SK-N-SH (cell line): ENCODE measurements around the gene ARPC2. TPM values are rescaled to one million over a fixed set of nuclear protein-coding genes. Genes with fewer than 3 reads are reported as not detected.
A peak's percentile ranks its signal among the peaks of the same experiment; 100 is the strongest.

Source experiments
- CTCF ChIA-PET: fragments of 300-600, 350-600 bp; formaldehyde crosslinking; extraction: SDS; loops from one replicate; lab custom pipeline; 2021; lab: Yijun Ruan, JAX
- POLR2A ChIA-PET: fragments of 350-600 bp; sonication (Branson Sonifier 250); formaldehyde crosslinking; extraction: SDS; loops from one replicate; lab custom pipeline; 2020; ENCODE audit warnings: antibody characterized with exemption, inconsistent platforms; lab: Yijun Ruan, JAX
- DNase-seq: peaks from one replicate; pipeline ENCODE4 v3.0.0; 2012
- H2AFZ ChIP-seq: fragments of 200-600 bp; sonication (generic); 2 replicates; pipeline ENCODE4 v1.8.1; 2016; ENCODE audit warnings: antibody characterized with exemption, mild to moderate bottlenecking, low read depth
- H3F3A ChIP-seq: fragments of 200-600 bp; sonication (generic); replicated peaks from 2 replicates; pipeline ENCODE3; 2016; ENCODE audit warnings: antibody characterized with exemption, mild to moderate bottlenecking; ENCODE audit not compliant: insufficient read depth
- H3K27ac ChIP-seq, 2 experiments: fragments of 200-500 bp in 1 of 2; fragments of 200-600 bp in 1 of 2; sonication (Bioruptor generic) in 1 of 2; sonication (generic), shearing (Covaris generic) in 1 of 2; 2 replicates each; pipeline versions ENCODE4 v1.5.1 to v1.6.1; 2014 to 2016; ENCODE audit warnings: low read depth in 2 of 2, inconsistent platforms in 1 of 2, low read length in 1 of 2, mild to moderate bottlenecking in 1 of 2, mixed read lengths in 1 of 2
- H3K27me3 ChIP-seq: fragments of 200-600 bp; sonication (generic), shearing (Covaris generic); 2 replicates; pipeline ENCODE4 v1.6.1; 2016; ENCODE audit warnings: mixed run types; ENCODE audit not compliant: insufficient read depth
- H3K36me3 ChIP-seq, 2 experiments: fragments of 200-500 bp in 1 of 2; fragments of 200-600 bp in 1 of 2; sonication (Bioruptor generic) in 1 of 2; sonication (generic) in 1 of 2; replicated peaks in 1 of 2; 2 replicates each; pipeline versions ENCODE3 to v1.5.1; 2014 to 2016; ENCODE audit warnings: low read length in 1 of 2, mild to moderate bottlenecking in 1 of 2; ENCODE audit not compliant: insufficient read depth in 2 of 2, control insufficient read depth in 1 of 2
- H3K4me1 ChIP-seq, 2 experiments: fragments of 200-500 bp in 1 of 2; fragments of 200-600 bp in 1 of 2; sonication (Bioruptor generic) in 1 of 2; sonication (generic), shearing (Covaris generic) in 1 of 2; 2 replicates each; pipeline versions ENCODE4 v1.5.1 to v1.6.1; 2014 to 2016; ENCODE audit warnings: low read depth in 1 of 2, low read length in 1 of 2, mixed run types in 1 of 2; ENCODE audit not compliant: insufficient read depth in 2 of 2, control insufficient read depth in 1 of 2
- H3K4me2 ChIP-seq: fragments of 200-600 bp; sonication (generic), shearing (Covaris generic); 2 replicates; pipeline ENCODE4 v1.6.1; 2017; ENCODE audit warnings: mixed run types
- H3K4me3 ChIP-seq, 2 experiments: fragments of 200-500 bp in 1 of 2; fragments of 200-600 bp in 1 of 2; sonication (Bioruptor generic) in 1 of 2; sonication (generic), shearing (Covaris generic) in 1 of 2; 2 replicates each; pipeline versions ENCODE4 v1.5.1 to v1.8.1; 2014 to 2016; ENCODE audit warnings: low read depth in 2 of 2, inconsistent platforms in 1 of 2, low read length in 1 of 2, mild to moderate bottlenecking in 1 of 2, mixed read lengths in 1 of 2, moderate library complexity in 1 of 2
- H3K79me2 ChIP-seq: fragments of 200-600 bp; sonication (generic); 2 replicates; pipeline ENCODE4 v1.8.1; 2017; ENCODE audit warnings: mild to moderate bottlenecking; ENCODE audit not compliant: insufficient read depth
- H3K9ac ChIP-seq: fragments of 200-600 bp; sonication (generic); 2 replicates; pipeline ENCODE4 v1.6.1; 2017; ENCODE audit warnings: mixed run types
- H3K9me2 ChIP-seq: fragments of 200-600 bp; sonication (generic); 2 replicates; pipeline ENCODE4 v1.6.1; 2017; ENCODE audit warnings: mixed run types
- H3K9me3 ChIP-seq: fragments of 200-600 bp; sonication (generic); 2 replicates; pipeline ENCODE4 v1.6.1; 2017; ENCODE audit warnings: mixed run types, mild to moderate bottlenecking, moderate library complexity
- H4K20me1 ChIP-seq: fragments of 200-600 bp; sonication (generic); 2 replicates; pipeline ENCODE4 v1.6.1; 2017; ENCODE audit warnings: mild to moderate bottlenecking, mixed run types; ENCODE audit not compliant: insufficient read depth
- CTCF ChIP-seq: fragments of 200-600 bp; sonication (generic); IDR thresholded peaks from 2 replicates; pipeline ENCODE4 v1.6.1; 2017; ENCODE audit warnings: antibody characterized with exemption, mild to moderate bottlenecking, moderate library complexity
- EZH2phosphoT487 ChIP-seq: fragments of 200-600 bp; sonication (generic); IDR thresholded peaks from 2 replicates; pipeline ENCODE4 v1.6.1; 2017; ENCODE audit warnings: low read depth, mixed run types, mild to moderate bottlenecking, antibody characterized with exemption, moderate library complexity, borderline replicate concordance
- FOXJ3 ChIP-seq: sonication (generic); formaldehyde crosslinking; IDR thresholded peaks from 2 replicates; pipeline ENCODE4 v1.5.1; 2020; ENCODE audit warnings: mild to moderate bottlenecking, missing genetic modification reagents
- GATA2 ChIP-seq: sonication (generic); formaldehyde crosslinking; IDR thresholded peaks from 2 replicates; pipeline ENCODE4 v1.5.0; 2020; ENCODE audit warnings: mild to moderate bottlenecking, missing genetic modification reagents
- MAX ChIP-seq: IDR thresholded peaks from 2 replicates; pipeline ENCODE4 v1.4.0; 2012; ENCODE audit warnings: low read depth
- MEF2A ChIP-seq: IDR thresholded peaks from 2 replicates; pipeline ENCODE4 v1.4.0; 2012; ENCODE audit warnings: low read depth, borderline replicate concordance
- PBX3 ChIP-seq: IDR thresholded peaks from 2 replicates; pipeline ENCODE4; 2012
- RCOR1 ChIP-seq: fragments of 150-350 bp; IDR thresholded peaks from 2 replicates; pipeline ENCODE4 v1.6.1; 2017; ENCODE audit warnings: antibody characterized with exemption, low read length
- REST ChIP-seq: IDR thresholded peaks from 2 replicates; pipeline ENCODE4 v1.6.1; 2012; ENCODE audit warnings: mild to moderate bottlenecking, low read depth, low read length, moderate library complexity
- TAF1 ChIP-seq: IDR thresholded peaks from 2 replicates; pipeline ENCODE4 v1.6.1; 2012; ENCODE audit warnings: low read depth, mild to moderate bottlenecking, low read length, moderate library complexity, borderline replicate concordance
- TEAD4 ChIP-seq: IDR thresholded peaks from 2 replicates; pipeline ENCODE4 v1.4.0; 2012; ENCODE audit warnings: mild to moderate bottlenecking, borderline replicate concordance; ENCODE audit not compliant: insufficient read depth
- USF2 ChIP-seq: fragments of 150-350 bp; IDR thresholded peaks from 2 replicates; pipeline ENCODE4 v1.6.1; 2017; ENCODE audit warnings: antibody characterized with exemption, low read length, low read depth, borderline replicate concordance
- WGBS: methylation state at CpG from one replicate; pipeline ENCODE4 v1.1.6; 2017; ENCODE audit warnings: low lambda C conversion rate; 5-methylcytosine and 5-hydroxymethylcytosine counted together
- polyA plus RNA-seq, 3 experiments: library from polyadenylated mRNA; depleted of rRNA; stranded (reverse); fragments of >200 nt; gene quantifications; 2 replicates each; pipeline ENCODE4 v1.2.3, GENCODE V29; 2012

The ARPC2 gene
- polyA plus RNA-seq, 1 of the 3 experiments (the other 2 are of a cell fraction), result 319 TPM

GRCh38 chr2:218229851-218230250 is 12.9 kb downstream of the ARPC2 start (continued):
- no peak for TF ChIP-seq USF2

GRCh38 chr2:218230882-218231281 is 13.9 kb downstream of the ARPC2 start:
- CTCF ChIA-PET, result interaction anchor here (1.4 to 2.3 kb wide), 2 partner anchors 10 to 24 kb away, joined by 8 to 14 read pairs; no protein-coding TSS in a partner anchor

GRCh38 chr2:218233543-218233942 is 16.6 kb downstream of the ARPC2 start:
- ChIA-PET CTCF (interaction anchor here (1.2 kb wide), 1 partner anchor 24 kb away, joined by 3 read pairs; no protein-coding TSS in a partner anchor), POLR2A (no interaction called here)
- H4K20me1 ChIP-seq, result no peaks in the 10 kb centered on the region; the same call in 1 of the 2 replicates
- no peaks in the 10 kb centered on the region for H3K9me3 ChIP-seq
- DNase-seq, result no peak
- H3K27me3 ChIP-seq, result no peaks in the 10 kb centered on the region
- 97% methylated on average over 4 of the region's 4 CpGs for WGBS
- peaks cover 29% of the 10 kb centered on the region for H3F3A ChIP-seq
- H3K4me2 ChIP-seq, result no peak overlapping the region
- peaks cover 77% of the 10 kb centered on the region for H3K79me2 ChIP-seq
- peak overlapping the region in 1 of 2 experiments; percentile 0; a peak in 1 of 4 replicates for H3K27ac ChIP-seq
- no peak overlapping the region for H3K9ac ChIP-seq
- peaks cover 60 to 91% of the 10 kb centered on the region in 2 experiments for H3K36me3 ChIP-seq
- H3K4me3 ChIP-seq, result no peak overlapping the region
- no peak overlapping the region for H2AFZ ChIP-seq
- H3K9me2 ChIP-seq, result no peaks in the 10 kb centered on the region
- peaks cover 0 to 19% of the 10 kb centered on the region in 2 experiments for H3K4me1 ChIP-seq
- TF ChIP-seq PBX3 (no peak), REST (no peak), TAF1 (no peak), MEF2A (no peak), TEAD4 (no peak), MAX (no peak), GATA2 (no peak), RCOR1 (no peak)

More at GRCh38 chr2:218230882-218231281, 13.9 kb downstream of the ARPC2 start:
- DNase-seq, result peak; percentile 19
- H3K9me3 ChIP-seq, result no peaks in the 10 kb centered on the region
- no peak overlapping the region for H3K9ac ChIP-seq
- no peak overlapping the region for H3K4me2 ChIP-seq
- peaks cover 83% of the 10 kb centered on the region for H3K79me2 ChIP-seq
- no peaks in the 10 kb centered on the region for H3K27me3 ChIP-seq
- H3K36me3 ChIP-seq, result peaks cover 55 to 86% of the 10 kb centered on the region in 2 experiments
- TF ChIP-seq FOXJ3 (CRISPR knock-in tag), result no peak
- peak; percentile 32; the same call in 1 of the 2 replicates for TF ChIP-seq CTCF
- no peak for TF ChIP-seq RCOR1
- no peak for TF ChIP-seq GATA2
- TF ChIP-seq EZH2phosphoT487, result no peak
- H3K4me3 ChIP-seq, result no peak overlapping the region
- H3F3A ChIP-seq, result peaks cover 48% of the 10 kb centered on the region
- no peaks in the 10 kb centered on the region for H3K9me2 ChIP-seq
- H3K4me1 ChIP-seq, result peaks cover 0 to 25% of the 10 kb centered on the region in 2 experiments
- H4K20me1 ChIP-seq, result peaks cover 2% of the 10 kb centered on the region; the same call in 1 of the 2 replicates
- H2AFZ ChIP-seq, result no peak overlapping the region
- H3K27ac ChIP-seq, result no peak overlapping the region; a peak in 1 of 4 replicates
- 60% methylated on average over 1 of the region's 1 CpG for WGBS
- POLR2A ChIA-PET, result no interaction called here
